Astrocyte of the hippocampus (primary cell): ENCODE measurements around the gene CALCR.

ENCODE experiments used
- DNase-seq: peaks from one replicate; pipeline ENCODE4 v3.0.0; 2011; ENCODE audit warnings: low read depth, low spot score

Gene CALCR

DNA sequence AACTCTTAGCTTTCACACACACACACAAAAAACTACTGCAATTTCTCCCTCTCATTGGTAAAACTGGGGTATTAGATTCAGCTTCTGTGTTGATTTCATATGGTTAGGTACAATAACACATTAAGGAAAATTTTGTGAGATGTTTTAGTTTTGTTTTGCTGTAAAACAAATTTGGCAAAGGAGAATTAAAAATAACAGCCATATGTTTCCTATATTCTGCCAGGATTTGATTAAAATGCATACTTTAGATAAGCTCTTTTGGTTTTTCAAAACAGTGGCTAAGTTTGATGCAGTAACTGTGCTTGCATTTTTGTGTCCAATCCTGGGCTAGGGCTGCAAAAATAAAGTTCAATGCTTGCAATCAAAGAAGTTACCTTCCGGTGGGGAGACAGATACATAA is 126.3 kb downstream of the CALCR start:
- DNase-seq: no peak

DNA sequence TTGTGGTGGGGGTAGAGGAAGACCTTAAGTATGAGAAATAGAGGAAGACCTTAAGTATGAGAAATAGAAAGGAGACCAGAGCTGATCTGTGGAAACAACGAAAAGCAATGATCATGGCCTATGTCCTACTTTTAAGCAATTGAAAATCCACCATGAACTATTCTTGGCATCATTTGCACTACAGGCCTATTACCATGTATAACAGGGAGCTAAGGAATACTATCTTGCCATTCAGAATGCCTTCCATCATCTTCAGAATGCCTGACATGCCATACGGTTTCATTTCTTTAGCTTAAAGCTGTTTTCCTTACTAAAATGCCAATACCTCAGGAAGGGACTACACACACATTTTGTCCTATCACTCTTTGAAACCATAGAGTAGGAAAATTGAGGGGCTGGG is 127.0 kb downstream of the CALCR start:
- no peak for DNase-seq

GRCh38 chr7:93442478-93443224 is 131.9 kb downstream of the CALCR start:
- DNase-seq: peak; percentile 28

DNA sequence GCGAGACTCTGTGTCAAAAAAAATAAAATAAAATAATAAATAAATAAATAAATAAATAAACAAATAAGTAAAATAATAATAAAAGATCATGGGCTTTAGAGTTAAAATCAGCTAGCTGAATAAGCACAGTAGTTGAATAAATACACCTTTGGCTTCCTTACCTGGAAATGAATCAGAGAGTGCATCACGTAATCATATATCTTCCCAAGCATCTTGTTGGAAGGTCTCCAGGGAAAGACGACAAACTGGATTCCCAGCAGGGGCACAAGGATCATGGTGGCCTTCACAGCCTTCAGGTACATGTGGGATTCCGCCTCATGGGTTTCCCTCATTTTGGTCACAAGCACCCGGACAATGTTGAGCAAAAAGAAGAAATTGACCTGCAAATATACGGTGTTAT is 138.7 kb downstream of the CALCR start:
- no peak for DNase-seq

DNA sequence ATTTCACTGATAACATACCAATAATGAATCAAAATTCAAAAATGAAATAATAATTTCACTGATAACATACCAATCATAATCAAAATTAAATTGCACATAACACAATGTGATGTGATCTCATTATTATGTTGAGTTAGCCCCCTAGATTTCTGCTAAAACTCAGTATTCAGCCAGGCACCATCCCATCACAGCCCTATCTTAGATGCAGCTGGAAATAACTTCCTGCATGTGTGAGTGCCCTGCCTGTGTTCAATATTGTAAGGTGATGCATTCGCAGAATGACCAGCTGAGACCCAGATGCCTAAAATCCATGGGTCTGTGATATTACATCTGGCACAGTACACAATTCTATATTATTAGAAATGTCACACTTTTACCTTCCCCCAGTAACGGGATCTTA is 142.4 kb downstream of the CALCR start:
- DNase-seq: no peak

DNA sequence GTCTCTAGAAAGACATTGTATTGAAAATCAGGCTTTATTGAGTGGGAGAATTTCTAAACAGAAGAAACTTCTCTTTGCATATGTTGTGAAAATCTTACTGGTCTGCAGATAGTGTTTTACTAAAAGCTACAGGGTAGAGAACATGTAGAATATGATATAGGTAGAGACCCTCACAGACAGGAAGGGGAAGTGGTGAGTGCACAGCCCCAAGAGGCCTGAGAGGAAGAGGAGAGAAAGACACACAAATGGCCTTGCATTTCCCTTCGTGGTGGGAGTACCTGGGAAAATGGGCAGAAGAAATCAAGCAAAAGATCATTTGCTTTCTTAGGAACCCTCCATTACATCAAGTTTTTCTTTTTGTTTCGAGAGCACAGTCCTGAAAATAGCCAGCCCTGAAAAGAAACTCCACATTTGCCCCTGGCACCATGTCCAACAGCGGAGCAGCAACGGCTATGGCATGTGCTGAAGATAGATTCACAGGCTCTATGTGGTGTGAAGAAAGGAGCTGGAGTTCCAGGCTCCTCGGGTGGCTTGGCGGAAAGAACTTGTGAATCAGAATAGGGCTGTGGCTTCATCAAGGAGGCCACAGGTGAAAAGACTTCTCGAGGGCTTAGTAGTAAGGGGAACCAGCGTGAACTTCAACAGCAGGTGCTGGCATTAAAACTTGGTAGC is 143.5 kb downstream of the CALCR start:
- no peak for DNase-seq

GRCh38 chr7:93429563-93429962 is 145.0 kb downstream of the CALCR start:
- DNase-seq: no peak

DNA sequence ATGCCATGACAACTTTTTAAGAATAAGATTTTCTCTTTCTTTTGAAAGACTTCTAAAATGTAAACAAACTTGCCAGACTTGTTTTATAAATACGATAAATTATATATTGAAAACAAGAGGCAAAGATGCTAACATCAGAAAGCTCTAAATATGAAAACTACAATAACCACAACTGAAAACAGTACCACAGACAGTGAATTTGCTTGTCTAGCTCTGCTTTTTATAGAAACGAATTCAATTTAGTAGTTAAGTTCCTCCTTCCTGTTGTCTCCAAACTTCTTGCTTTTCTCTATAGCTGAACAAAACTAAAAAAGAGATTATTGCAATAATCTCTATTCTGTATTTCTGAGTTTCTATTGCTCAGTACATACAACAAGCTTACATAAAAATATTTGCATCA is 147.4 kb downstream of the CALCR start:
- no peak for DNase-seq

GRCh38 chr7:93426155-93426696 is 148.3 kb downstream of the CALCR start:
- DNase-seq: no peak

DNA sequence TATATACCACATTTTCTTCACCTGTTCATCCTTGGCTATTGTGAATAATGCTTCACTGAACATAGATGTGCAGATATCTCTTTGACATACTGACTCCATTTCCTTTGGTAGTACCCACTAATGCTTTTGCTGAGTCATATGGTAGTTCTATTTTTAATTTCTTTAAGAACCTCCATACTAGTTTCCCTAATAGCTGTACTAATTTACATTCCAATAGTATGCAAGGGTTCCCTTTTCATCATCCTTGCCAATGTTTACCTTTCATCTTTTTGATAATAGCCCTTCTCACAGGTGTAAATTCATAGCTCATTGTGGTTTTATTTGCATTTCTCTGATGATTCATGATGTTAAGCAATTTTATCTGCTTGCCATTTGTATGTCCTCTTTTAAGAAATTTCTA is 159.9 kb downstream of the CALCR start:
- no peak for DNase-seq

DNA sequence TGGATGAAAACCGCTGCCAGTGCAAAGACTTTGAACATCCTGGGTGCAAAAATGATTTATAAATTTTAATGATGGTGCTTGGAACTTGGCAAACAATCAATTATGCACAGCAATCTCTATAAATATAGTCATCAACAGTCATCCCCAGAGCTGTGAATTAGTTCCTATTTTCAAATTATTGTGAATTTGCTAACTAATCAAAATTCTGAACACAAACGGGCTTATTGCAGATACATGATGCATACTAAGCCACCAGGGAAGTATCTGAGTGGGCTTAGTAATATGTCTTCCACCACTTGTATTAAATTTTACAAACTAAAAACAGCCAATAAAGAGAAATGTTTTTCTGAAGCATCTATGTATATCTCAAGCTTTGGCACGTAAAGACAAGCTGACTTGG is 165.2 kb downstream of the CALCR start:
- no peak for DNase-seq

- DNase-seq: no peak
These were observed 167.3 kb downstream of the CALCR start for GRCh38 chr7:93407239-93407638.

GRCh38 chr7:93402944-93403343 is 171.6 kb downstream of the CALCR start:
- no peak for DNase-seq

- DNase-seq: no peak
These were observed 174.9 kb downstream of the CALCR start for GRCh38 chr7:93399642-93400041.

- DNase-seq: no peak
These were observed 181.5 kb downstream of the CALCR start for GRCh38 chr7:93392984-93393383.

GRCh38 chr7:93390660-93391059 is 183.9 kb downstream of the CALCR start:
- DNase-seq: no peak

GRCh38 chr7:93382362-93382761 is 192.2 kb downstream of the CALCR start:
- DNase-seq: no peak

GRCh38 chr7:93378131-93378760 is 196.3 kb downstream of the CALCR start:
- DNase-seq: no peak

DNA sequence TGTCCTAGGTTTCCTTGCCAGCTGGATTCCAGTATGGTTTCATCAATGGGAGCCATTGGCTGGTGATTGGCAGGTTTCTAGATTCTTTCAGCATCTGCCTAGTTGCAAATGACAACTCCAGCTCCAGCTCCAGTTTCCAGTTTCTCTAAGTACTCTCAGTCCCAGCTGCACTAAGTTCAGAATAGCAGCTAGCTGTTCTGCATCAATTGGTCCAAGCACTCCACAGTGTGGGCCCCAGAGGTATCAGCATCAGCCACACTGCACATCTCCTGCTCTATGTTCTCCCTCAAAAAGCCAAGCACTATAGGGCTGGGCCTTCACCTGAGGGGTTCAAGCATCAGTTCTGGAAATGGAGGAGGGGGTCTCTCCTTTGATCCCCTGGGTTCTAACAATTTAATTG is 198.9 kb downstream of the CALCR start:
- DNase-seq: no peak
